ENCODE results near the gene HOXC4.
"Not testable (repeated sequence)": the region's sequence is repeated elsewhere in the genome, so short reads cannot be mapped to it uniquely, and the experiment has no call there.

The HOXC4 gene

GRCh38 chr12:54042033-54042432 is 11.6 kb upstream of the HOXC4 start:
- not testable (repeated sequence) for DNase-seq

GRCh38 chr12:54042970-54043853 is 10.4 kb upstream of the HOXC4 start:
- no peak for DNase-seq

GRCh38 chr12:54044425-54045103 is 9.1 kb upstream of the HOXC4 start:
- DNase-seq = no peak

GRCh38 chr12:54045401-54045800 is 8.2 kb upstream of the HOXC4 start:
- DNase-seq = no peak

- no peak for DNase-seq
Measured at GRCh38 chr12:54045868-54046521, 7.6 kb upstream of the HOXC4 start.

GRCh38 chr12:54046809-54047159 is 6.9 kb upstream of the HOXC4 start:
- no peak for DNase-seq

- no peak for DNase-seq
Measured at GRCh38 chr12:54047160-54047963, 6.3 kb upstream of the HOXC4 start.

- DNase-seq = no peak
Measured at GRCh38 chr12:54047964-54048303, 5.7 kb upstream of the HOXC4 start.

GRCh38 chr12:54048406-54049093 is 5.1 kb upstream of the HOXC4 start:
- no peak for DNase-seq

- DNase-seq = no peak
Measured at GRCh38 chr12:54049108-54049507, 4.5 kb upstream of the HOXC4 start.

- DNase-seq = no peak
Measured at GRCh38 chr12:54050482-54050810, 3.2 kb upstream of the HOXC4 start.

GRCh38 chr12:54051026-54051842 is 2.4 kb upstream of the HOXC4 start:
- DNase-seq = no peak

- no peak for DNase-seq
Measured at GRCh38 chr12:54051874-54052437, 1.7 kb upstream of the HOXC4 start.

- no peak for DNase-seq
Measured at GRCh38 chr12:54052438-54053002, 1.1 kb upstream of the HOXC4 start.

GRCh38 chr12:54053003-54053750 is 458 bp upstream of the HOXC4 start:
- no peak for DNase-seq

- DNase-seq = no peak
Measured at GRCh38 chr12:54054742-54055194, 1.1 kb downstream of the HOXC4 start.

GRCh38 chr12:54055552-54055951 is 1.9 kb downstream of the HOXC4 start:
- DNase-seq = no peak

- DNase-seq = no peak
Measured at GRCh38 chr12:54056110-54056509, 2.5 kb downstream of the HOXC4 start.

- DNase-seq = no peak
Measured at GRCh38 chr12:54058128-54058768, 4.6 kb downstream of the HOXC4 start.

GRCh38 chr12:54059668-54060067 is 6.0 kb downstream of the HOXC4 start:
- DNase-seq = no peak
